ENCODE measurements around the gene STAM.

- TF ChIP-seq PATZ1 (CRISPR knock-in tag; IDR thresholded peaks at IDR 0.05; ENCODE audit: borderline replicate concordance) (no peak), PTTG1 (tag; IDR thresholded peaks at IDR 0.05; ENCODE audit: low read depth) (no peak), ARHGAP35 (IDR thresholded peaks at IDR 0.05; ENCODE audit: partially characterized antibody) (no peak), GABPA (tag; conservative IDR thresholded peaks at IDR 0.05; ENCODE audit: low read depth) (no peak), ZNF407 (IDR thresholded peaks at IDR 0.05; ENCODE audit: low read depth) (no peak), CTCF (IDR thresholded peaks at IDR 0.05 in 2 of 3, conservative IDR thresholded peaks at IDR 0.05 in 1 of 3; ENCODE audit: insufficient read depth in 2 of 3, low read depth in 1 of 3, low read length in 3 of 3) (no peak), C11orf30 (IDR thresholded peaks at IDR 0.05; ENCODE audit: low read depth) (no peak), HNRNPK (IDR thresholded peaks at IDR 0.05; ENCODE audit: low read depth, low read length, poor library complexity, severe bottlenecking) (no peak), POLR2A (conservative IDR thresholded peaks at IDR 0.05) (no peak), TAF1 (IDR thresholded peaks at IDR 0.05; ENCODE audit: control insufficient read depth, extremely low read depth, insufficient read depth, low read length, severe bottlenecking) (no peak), SMAD3 (CRISPR knock-in tag; conservative IDR thresholded peaks at IDR 0.05) (no peak), SRF (CRISPR knock-in tag; IDR thresholded peaks at IDR 0.05) (no peak)
These were observed 54.7 kb downstream of the STAM start for GRCh38 chr10:17698696-17699095.
